ENCODE results near the gene RNF212B.

RNF212B gene

DNA sequence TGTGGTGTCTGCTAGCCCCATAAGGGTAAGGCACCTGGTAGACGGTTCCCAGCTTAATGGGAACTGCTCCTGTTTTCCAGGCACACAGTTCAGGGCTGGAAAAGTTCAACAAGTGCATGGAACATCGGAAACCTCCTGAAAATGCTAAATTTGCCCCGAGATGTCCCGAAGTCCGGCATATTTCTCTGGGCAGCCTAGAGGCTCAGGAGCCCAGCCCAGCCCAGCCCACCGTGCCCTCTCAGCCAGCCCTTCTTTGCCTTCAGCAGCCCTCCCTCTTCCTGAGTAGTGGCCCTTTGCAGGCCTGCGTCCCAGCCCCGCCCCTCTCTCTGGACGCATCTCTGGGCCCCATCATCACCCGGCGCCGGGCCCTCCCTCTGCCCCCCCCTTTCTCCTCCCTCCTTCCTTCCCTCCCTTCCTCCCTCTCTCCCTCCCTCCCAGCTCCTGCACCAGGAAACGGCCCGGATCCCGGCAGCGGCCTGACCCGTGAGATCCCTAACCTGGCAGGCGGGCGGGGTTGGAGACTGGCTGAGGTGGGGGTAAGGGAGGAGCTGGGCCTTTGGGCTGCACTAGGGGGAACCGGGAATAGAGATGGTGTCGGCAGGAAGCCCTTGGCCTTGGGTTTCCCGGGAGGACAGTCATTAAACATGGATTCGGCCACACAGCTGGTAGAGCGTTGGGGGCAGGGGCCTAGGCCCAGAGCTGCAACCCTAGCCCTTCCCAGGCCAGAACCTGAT lies 68.8 kb downstream of the RNF212B start, which contains the start of gene BCL2L2 (continued):
- peak; percentile 68 for TF ChIP-seq ZEB2 (tag by site-specific recombination; IDR thresholded peaks at IDR 0.05)
- TF ChIP-seq, protein P1, sequence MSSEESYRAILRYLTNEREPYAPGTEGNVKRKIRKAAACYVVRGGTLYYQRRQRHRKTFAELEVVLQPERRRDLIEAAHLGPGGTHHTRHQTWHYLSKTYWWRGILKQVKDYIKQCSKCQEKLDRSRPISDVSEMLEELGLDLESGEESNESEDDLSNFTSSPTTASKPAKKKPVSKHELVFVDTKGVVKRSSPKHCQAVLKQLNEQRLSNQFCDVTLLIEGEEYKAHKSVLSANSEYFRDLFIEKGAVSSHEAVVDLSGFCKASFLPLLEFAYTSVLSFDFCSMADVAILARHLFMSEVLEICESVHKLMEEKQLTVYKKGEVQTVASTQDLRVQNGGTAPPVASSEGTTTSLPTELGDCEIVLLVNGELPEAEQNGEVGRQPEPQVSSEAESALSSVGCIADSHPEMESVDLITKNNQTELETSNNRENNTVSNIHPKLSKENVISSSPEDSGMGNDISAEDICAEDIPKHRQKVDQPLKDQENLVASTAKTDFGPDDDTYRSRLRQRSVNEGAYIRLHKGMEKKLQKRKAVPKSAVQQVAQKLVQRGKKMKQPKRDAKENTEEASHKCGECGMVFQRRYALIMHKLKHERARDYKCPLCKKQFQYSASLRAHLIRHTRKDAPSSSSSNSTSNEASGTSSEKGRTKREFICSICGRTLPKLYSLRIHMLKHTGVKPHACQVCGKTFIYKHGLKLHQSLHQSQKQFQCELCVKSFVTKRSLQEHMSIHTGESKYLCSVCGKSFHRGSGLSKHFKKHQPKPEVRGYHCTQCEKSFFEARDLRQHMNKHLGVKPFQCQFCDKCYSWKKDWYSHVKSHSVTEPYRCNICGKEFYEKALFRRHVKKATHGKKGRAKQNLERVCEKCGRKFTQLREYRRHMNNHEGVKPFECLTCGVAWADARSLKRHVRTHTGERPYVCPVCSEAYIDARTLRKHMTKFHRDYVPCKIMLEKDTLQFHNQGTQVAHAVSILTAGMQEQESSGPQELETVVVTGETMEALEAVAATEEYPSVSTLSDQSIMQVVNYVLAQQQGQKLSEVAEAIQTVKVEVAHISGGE (tag by site-specific recombination; conservative IDR thresholded peaks at IDR 0.05; ENCODE audit: low read depth) = peak; percentile 51
- TF ChIP-seq ZBTB17 (tag by site-specific recombination; IDR thresholded peaks at IDR 0.05) = peak; percentile 91
- TF ChIP-seq ZFP41 (tag by site-specific recombination; IDR thresholded peaks at IDR 0.05; ENCODE audit: borderline replicate concordance) = no peak
- TF ChIP-seq ZNF24 (tag by site-specific recombination; IDR thresholded peaks at IDR 0.05) = 0 out of 2 replicates have a peak, but pooled peaks have one; percentile 34
- no peak for TF ChIP-seq ZNF221 (tag by site-specific recombination; IDR thresholded peaks at IDR 0.05; ENCODE audit: borderline replicate concordance)
- peak; percentile 40; the same call in 1 of the 2 replicates for TF ChIP-seq GLIS2 (tag by site-specific recombination; IDR thresholded peaks at IDR 0.05)
- TF ChIP-seq, protein P2, sequence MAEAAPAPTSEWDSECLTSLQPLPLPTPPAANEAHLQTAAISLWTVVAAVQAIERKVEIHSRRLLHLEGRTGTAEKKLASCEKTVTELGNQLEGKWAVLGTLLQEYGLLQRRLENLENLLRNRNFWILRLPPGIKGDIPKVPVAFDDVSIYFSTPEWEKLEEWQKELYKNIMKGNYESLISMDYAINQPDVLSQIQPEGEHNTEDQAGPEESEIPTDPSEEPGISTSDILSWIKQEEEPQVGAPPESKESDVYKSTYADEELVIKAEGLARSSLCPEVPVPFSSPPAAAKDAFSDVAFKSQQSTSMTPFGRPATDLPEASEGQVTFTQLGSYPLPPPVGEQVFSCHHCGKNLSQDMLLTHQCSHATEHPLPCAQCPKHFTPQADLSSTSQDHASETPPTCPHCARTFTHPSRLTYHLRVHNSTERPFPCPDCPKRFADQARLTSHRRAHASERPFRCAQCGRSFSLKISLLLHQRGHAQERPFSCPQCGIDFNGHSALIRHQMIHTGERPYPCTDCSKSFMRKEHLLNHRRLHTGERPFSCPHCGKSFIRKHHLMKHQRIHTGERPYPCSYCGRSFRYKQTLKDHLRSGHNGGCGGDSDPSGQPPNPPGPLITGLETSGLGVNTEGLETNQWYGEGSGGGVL (tag by site-specific recombination; IDR thresholded peaks at IDR 0.05) = peak; percentile 100
- peak; percentile 87 for TF ChIP-seq KLF1 (tag by site-specific recombination; IDR thresholded peaks at IDR 0.05)
- no peak for TF ChIP-seq ZNF549 (tag by site-specific recombination; IDR thresholded peaks at IDR 0.05)
- TF ChIP-seq ZNF202 (tag by site-specific recombination; IDR thresholded peaks at IDR 0.05; ENCODE audit: borderline replicate concordance) = no peak
- TF ChIP-seq MEIS1 (CRISPR knock-in tag; IDR thresholded peaks at IDR 0.05; ENCODE audit: borderline replicate concordance) = no peak
- TF ChIP-seq ZNF292 (tag by site-specific recombination; IDR thresholded peaks at IDR 0.05; ENCODE audit: borderline replicate concordance, low read depth) = no peak
- peak; percentile 84; the same call in 1 of the 2 replicates for TF ChIP-seq ZBTB20 (tag by site-specific recombination; IDR thresholded peaks at IDR 0.05)
- no peak for TF ChIP-seq ZNF837 (tag by site-specific recombination; IDR thresholded peaks at IDR 0.05)
- peak; percentile 73; the same call in 1 of the 2 replicates for TF ChIP-seq SCRT1 (tag by site-specific recombination; IDR thresholded peaks at IDR 0.05; ENCODE audit: borderline replicate concordance)
- no peak for TF ChIP-seq ZNF768 (tag by site-specific recombination; IDR thresholded peaks at IDR 0.05)
- TF ChIP-seq, protein P3, sequence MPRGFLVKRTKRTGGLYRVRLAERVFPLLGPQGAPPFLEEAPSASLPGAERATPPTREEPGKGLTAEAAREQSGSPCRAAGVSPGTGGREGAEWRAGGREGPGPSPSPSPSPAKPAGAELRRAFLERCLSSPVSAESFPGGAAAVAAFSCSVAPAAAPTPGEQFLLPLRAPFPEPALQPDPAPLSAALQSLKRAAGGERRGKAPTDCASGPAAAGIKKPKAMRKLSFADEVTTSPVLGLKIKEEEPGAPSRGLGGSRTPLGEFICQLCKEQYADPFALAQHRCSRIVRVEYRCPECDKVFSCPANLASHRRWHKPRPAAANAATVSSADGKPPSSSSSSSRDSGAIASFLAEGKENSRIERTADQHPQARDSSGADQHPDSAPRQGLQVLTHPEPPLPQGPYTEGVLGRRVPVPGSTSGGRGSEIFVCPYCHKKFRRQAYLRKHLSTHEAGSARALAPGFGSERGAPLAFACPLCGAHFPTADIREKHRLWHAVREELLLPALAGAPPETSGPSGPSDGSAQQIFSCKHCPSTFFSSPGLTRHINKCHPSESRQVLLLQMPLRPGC (tag by site-specific recombination; IDR thresholded peaks at IDR 0.05) = no peak
- no peak for TF ChIP-seq PRDM1 (tag by site-specific recombination; IDR thresholded peaks at IDR 0.05)
- no peak for TF ChIP-seq ZNF223 (tag by site-specific recombination; IDR thresholded peaks at IDR 0.05)
- TF ChIP-seq ZNF664 (tag by site-specific recombination; IDR thresholded peaks at IDR 0.05) = no peak
- peak; percentile 58; the same call in 1 of the 2 replicates for TF ChIP-seq YY1 (tag by site-specific recombination; IDR thresholded peaks at IDR 0.05)
- TF ChIP-seq ZNF350 (tag by site-specific recombination; IDR thresholded peaks at IDR 0.05) = no peak
- peak; percentile 99 for TF ChIP-seq IKZF3 (tag by site-specific recombination; IDR thresholded peaks at IDR 0.05)
- no peak for TF ChIP-seq RBAK (tag by site-specific recombination; IDR thresholded peaks at IDR 0.05)
- TF ChIP-seq, protein P4, sequence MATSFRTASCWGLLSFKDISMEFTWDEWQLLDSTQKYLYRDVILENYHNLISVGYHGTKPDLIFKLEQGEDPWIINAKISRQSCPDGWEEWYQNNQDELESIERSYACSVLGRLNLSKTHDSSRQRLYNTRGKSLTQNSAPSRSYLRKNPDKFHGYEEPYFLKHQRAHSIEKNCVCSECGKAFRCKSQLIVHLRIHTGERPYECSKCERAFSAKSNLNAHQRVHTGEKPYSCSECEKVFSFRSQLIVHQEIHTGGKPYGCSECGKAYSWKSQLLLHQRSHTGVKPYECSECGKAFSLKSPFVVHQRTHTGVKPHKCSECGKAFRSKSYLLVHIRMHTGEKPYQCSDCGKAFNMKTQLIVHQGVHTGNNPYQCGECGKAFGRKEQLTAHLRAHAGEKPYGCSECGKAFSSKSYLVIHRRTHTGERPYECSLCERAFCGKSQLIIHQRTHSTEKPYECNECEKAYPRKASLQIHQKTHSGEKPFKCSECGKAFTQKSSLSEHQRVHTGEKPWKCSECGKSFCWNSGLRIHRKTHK (tag by site-specific recombination; IDR thresholded peaks at IDR 0.05) = no peak
- TF ChIP-seq ZNF629 (tag by site-specific recombination; IDR thresholded peaks at IDR 0.05) = peak; percentile 85

Data from HEK293 (cell line).